DND-41 (cell line): ENCODE measurements around the gene SLC10A3.

Source experiments
- ATAC-seq: fragments of 200-7000 bp; cut with Tn5 transposase; 3 replicates; pipeline ENCODE4 v1.9.1; 2021; ENCODE audit warnings: low read depth; ENCODE audit not compliant: insufficient read depth
- DNase-seq: peaks from one replicate; pipeline ENCODE4 v3.0.0-alpha.2; 2020
- H2AFZ ChIP-seq: 2 replicates; pipeline ENCODE4 v1.6.0; 2012; ENCODE audit warnings: low read depth, low read length
- H3K27ac ChIP-seq: 2 replicates; pipeline ENCODE4 v1.5.1; 2012; ENCODE audit warnings: low read length, inconsistent platforms
- H3K27me3 ChIP-seq: fragments of 200-600 bp; sonication (generic); 2 replicates; pipeline ENCODE4 v1.6.0; 2012; ENCODE audit warnings: low read length, mild to moderate bottlenecking, inconsistent platforms; ENCODE audit not compliant: insufficient read depth, poor library complexity
- H3K36me3 ChIP-seq: 2 replicates; pipeline ENCODE4 v1.5.1; 2012; ENCODE audit warnings: low read length, inconsistent platforms; ENCODE audit not compliant: insufficient read depth
- H3K4me1 ChIP-seq: 2 replicates; pipeline ENCODE4 v1.5.1; 2012; ENCODE audit warnings: mild to moderate bottlenecking, low read length; ENCODE audit not compliant: insufficient read depth
- H3K4me2 ChIP-seq: 2 replicates; pipeline ENCODE4 v1.6.0; 2012; ENCODE audit warnings: mild to moderate bottlenecking, moderate library complexity, low read length, inconsistent platforms; ENCODE audit not compliant: insufficient read depth
- H3K4me3 ChIP-seq, 2 experiments: fragments of 200-600 bp in 1 of 2; shearing (Covaris generic) in 1 of 2; 2 replicates each; pipeline ENCODE4 v1.5.1; 2012 to 2016; ENCODE audit warnings: inconsistent platforms in 2 of 2, low read length in 2 of 2, mild to moderate bottlenecking in 2 of 2, low read depth in 1 of 2, moderate library complexity in 1 of 2
- H3K79me2 ChIP-seq: 2 replicates; pipeline ENCODE4 v1.6.0; 2012; ENCODE audit warnings: low read length, inconsistent platforms; ENCODE audit not compliant: insufficient read depth
- H3K9ac ChIP-seq: 2 replicates; pipeline ENCODE4 v1.6.0; 2012; ENCODE audit warnings: low read depth, mild to moderate bottlenecking, inconsistent platforms, low read length, moderate library complexity
- H3K9me3 ChIP-seq: 2 replicates; pipeline ENCODE4 v1.5.1; 2012; ENCODE audit warnings: low read length, moderate library complexity, mild to moderate bottlenecking, inconsistent platforms; ENCODE audit not compliant: insufficient read depth, severe bottlenecking
- H4K20me1 ChIP-seq: 2 replicates; pipeline ENCODE4 v1.6.0; 2012; ENCODE audit warnings: low read length; ENCODE audit not compliant: insufficient read depth
- EZH2 ChIP-seq: IDR thresholded peaks from 3 replicates; pipeline ENCODE4 v1.6.1; 2012; ENCODE audit warnings: borderline replicate concordance, low read depth, mild to moderate bottlenecking, moderate library complexity, low read length, inconsistent platforms; ENCODE audit not compliant: severe bottlenecking
- TF ChIP-seq, protein P1 (sequence below): IDR thresholded peaks from 2 replicates; pipeline ENCODE4 v1.5.1; 2012; ENCODE audit warnings: borderline replicate concordance, low read length, moderate library complexity, mild to moderate bottlenecking; ENCODE audit not compliant: poor library complexity, severe bottlenecking; ENCODE audit errors: extremely low read depth

The SLC10A3 gene

DNA sequence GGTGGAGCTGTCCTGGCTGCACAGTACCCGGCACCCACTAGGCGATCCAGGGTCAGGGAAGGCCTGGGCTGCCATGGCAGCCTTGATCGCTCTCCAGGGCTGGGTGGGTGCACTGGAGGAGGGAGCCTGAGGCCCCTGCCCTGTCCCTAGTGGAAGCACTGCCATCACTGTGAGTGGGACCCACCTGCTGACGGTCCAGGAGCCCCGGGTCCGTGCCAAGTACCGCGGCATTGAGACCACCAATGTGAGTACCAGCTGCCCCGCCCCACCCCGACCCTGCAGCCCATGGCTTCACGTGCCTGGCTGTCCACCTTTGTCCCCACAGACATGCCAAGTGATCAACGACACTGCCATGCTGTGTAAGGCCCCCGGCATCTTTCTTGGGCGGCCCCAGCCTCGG lies 23.5 kb downstream of the SLC10A3 start:
- no peaks in the 10 kb centered on the region for H4K20me1 ChIP-seq
- H3K4me1 ChIP-seq: no peaks in the 10 kb centered on the region
- ATAC-seq (no peak), DNase-seq (no peak)
- H3K9ac ChIP-seq: no peak overlapping the region
- TF ChIP-seq, protein P1, sequence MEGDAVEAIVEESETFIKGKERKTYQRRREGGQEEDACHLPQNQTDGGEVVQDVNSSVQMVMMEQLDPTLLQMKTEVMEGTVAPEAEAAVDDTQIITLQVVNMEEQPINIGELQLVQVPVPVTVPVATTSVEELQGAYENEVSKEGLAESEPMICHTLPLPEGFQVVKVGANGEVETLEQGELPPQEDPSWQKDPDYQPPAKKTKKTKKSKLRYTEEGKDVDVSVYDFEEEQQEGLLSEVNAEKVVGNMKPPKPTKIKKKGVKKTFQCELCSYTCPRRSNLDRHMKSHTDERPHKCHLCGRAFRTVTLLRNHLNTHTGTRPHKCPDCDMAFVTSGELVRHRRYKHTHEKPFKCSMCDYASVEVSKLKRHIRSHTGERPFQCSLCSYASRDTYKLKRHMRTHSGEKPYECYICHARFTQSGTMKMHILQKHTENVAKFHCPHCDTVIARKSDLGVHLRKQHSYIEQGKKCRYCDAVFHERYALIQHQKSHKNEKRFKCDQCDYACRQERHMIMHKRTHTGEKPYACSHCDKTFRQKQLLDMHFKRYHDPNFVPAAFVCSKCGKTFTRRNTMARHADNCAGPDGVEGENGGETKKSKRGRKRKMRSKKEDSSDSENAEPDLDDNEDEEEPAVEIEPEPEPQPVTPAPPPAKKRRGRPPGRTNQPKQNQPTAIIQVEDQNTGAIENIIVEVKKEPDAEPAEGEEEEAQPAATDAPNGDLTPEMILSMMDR: no peak
- TF ChIP-seq EZH2: no peak
- no peak overlapping the region for H3K27ac ChIP-seq
- H3K79me2 ChIP-seq: no peaks in the 10 kb centered on the region
- H3K27me3 ChIP-seq: no peaks in the 10 kb centered on the region
- no peak overlapping the region for H3K4me3 ChIP-seq
- H3K4me2 ChIP-seq: no peak overlapping the region
- H3K36me3 ChIP-seq: peaks cover 71% of the 10 kb centered on the region
- no peaks in the 10 kb centered on the region for H3K9me3 ChIP-seq
- H2AFZ ChIP-seq: no peak overlapping the region

DNA sequence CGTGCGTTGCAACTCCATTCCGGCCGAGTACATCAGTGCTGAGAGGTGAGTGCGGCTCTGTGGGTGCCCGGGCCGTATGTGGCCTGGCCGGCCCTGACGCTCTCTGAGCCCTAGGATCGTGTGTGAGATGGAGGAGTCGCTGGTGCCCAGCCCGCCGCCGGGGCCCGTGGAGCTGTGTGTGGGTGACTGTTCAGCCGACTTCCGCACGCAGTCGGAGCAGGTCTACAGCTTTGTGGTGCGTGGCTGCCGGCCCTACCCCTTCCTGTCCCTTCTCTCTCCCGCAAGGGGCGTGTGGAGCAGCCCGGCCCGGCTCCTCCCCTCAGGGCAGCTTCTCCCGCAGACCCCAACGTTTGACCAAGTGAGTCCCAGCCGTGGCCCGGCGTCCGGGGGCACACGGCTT lies 24.4 kb downstream of the SLC10A3 start:
- ATAC-seq (no peak), DNase-seq (no peak)
- H3K4me2 ChIP-seq: no peak overlapping the region
- H3K4me1 ChIP-seq: no peaks in the 10 kb centered on the region; the same call in none of the 2 replicates
- H3K36me3 ChIP-seq: peaks cover 70% of the 10 kb centered on the region
- H3K27me3 ChIP-seq: no peaks in the 10 kb centered on the region
- no peaks in the 10 kb centered on the region for H3K79me2 ChIP-seq
- TF ChIP-seq, protein P1: no peak
- no peak for TF ChIP-seq EZH2
- H3K9me3 ChIP-seq: no peaks in the 10 kb centered on the region
- H2AFZ ChIP-seq: no peak overlapping the region
- H3K9ac ChIP-seq: no peak overlapping the region
- H3K27ac ChIP-seq: no peak overlapping the region
- no peaks in the 10 kb centered on the region for H4K20me1 ChIP-seq
- no peak overlapping the region for H3K4me3 ChIP-seq

DNA sequence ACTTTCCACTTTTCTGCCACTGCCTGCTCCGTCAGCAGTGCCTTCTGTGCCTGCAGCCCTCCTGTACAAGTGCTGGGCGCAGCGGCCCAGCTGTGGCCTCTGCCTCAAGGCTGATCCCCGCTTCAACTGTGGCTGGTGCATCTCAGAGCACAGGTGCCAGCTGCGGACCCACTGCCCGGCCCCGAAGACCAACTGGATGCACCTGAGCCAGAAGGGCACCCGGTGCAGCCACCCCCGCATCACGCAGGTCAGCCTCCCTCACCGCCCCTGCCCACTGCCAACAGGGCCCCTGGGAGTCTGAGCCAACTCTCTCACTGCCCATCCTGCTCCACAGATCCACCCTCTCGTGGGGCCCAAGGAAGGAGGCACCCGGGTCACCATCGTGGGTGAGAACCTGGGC lies 24.8 kb downstream of the SLC10A3 start:
- H4K20me1 ChIP-seq: no peaks in the 10 kb centered on the region
- H3K4me2 ChIP-seq: no peak overlapping the region
- no peaks in the 10 kb centered on the region for H3K79me2 ChIP-seq
- no peak for DNase-seq
- ATAC-seq: no peak
- H3K4me1 ChIP-seq: no peaks in the 10 kb centered on the region; the same call in none of the 2 replicates
- H3K9me3 ChIP-seq: no peaks in the 10 kb centered on the region
- H3K9ac ChIP-seq: no peak overlapping the region
- H2AFZ ChIP-seq: no peak overlapping the region
- H3K27me3 ChIP-seq: no peaks in the 10 kb centered on the region
- H3K4me3 ChIP-seq: no peak overlapping the region
- peaks cover 70% of the 10 kb centered on the region for H3K36me3 ChIP-seq
- no peak overlapping the region for H3K27ac ChIP-seq
- TF ChIP-seq, protein P1: no peak
- TF ChIP-seq EZH2: no peak
